Keratinocyte (primary cell): ENCODE results near the gene ATP2B1. TPM values are rescaled to one million over a fixed set of nuclear protein-coding genes. Genes with fewer than 3 reads are reported as not detected.

ENCODE experiments used
- DNase-seq: peaks from one replicate; pipeline ENCODE4 v3.0.0-alpha.2; 2011; ENCODE audit warnings: low read depth, missing footprints, low spot score
- FAIRE-seq: peaks from 2 replicates; lab custom pipeline; 2011; peaks lifted over from hg19 to GRCh38; lab: Jason Lieb, UNC
- H2AFZ ChIP-seq: 2 replicates; pipeline ENCODE4 v1.6.0; 2012; ENCODE audit warnings: low read length, control low read depth, inconsistent platforms; ENCODE audit not compliant: control insufficient read depth
- H3K27ac ChIP-seq: 2 replicates; pipeline ENCODE4 v1.5.1; 2011; ENCODE audit warnings: low read length; ENCODE audit not compliant: control insufficient read depth, insufficient read depth
- H3K27me3 ChIP-seq: 3 replicates; pipeline ENCODE4 v1.6.0; 2011; ENCODE audit warnings: low read length; ENCODE audit not compliant: control insufficient read depth, insufficient read depth; ENCODE audit errors: extremely low read depth
- H3K36me3 ChIP-seq, 2 experiments: 2 replicates in 1 of 2; 3 replicates in 1 of 2; pipeline ENCODE4 v1.5.1; 2011; ENCODE audit warnings: low read length in 2 of 2, mild to moderate bottlenecking in 1 of 2; ENCODE audit not compliant: control insufficient read depth in 2 of 2, insufficient read depth in 2 of 2; ENCODE audit errors: extremely low read depth in 1 of 2
- H3K4me1 ChIP-seq: 3 replicates; pipeline ENCODE4 v1.5.1; 2011; ENCODE audit warnings: low read length; ENCODE audit not compliant: control insufficient read depth, insufficient read depth; ENCODE audit errors: extremely low read depth
- H3K4me2 ChIP-seq: 3 replicates; pipeline ENCODE4 v1.6.0; 2011; ENCODE audit warnings: low read depth, low read length; ENCODE audit not compliant: control insufficient read depth, insufficient read depth; ENCODE audit errors: extremely low read depth
- H3K4me3 ChIP-seq, 3 experiments: fragments of 200-600 bp in 1 of 3; sonication (generic) in 1 of 3; 2 replicates in 2 of 3; 3 replicates in 1 of 3; pipeline ENCODE4 v1.5.1; 2011 to 2016; ENCODE audit warnings: low read length in 3 of 3, mild to moderate bottlenecking in 3 of 3, control low read depth in 2 of 3, inconsistent platforms in 1 of 3, low read depth in 1 of 3, mixed read lengths in 1 of 3, mixed run types in 1 of 3, moderate library complexity in 1 of 3; ENCODE audit not compliant: control insufficient read depth in 2 of 3, insufficient read depth in 2 of 3; ENCODE audit errors: extremely low read depth in 1 of 3
- H3K79me2 ChIP-seq: 2 replicates; pipeline ENCODE4 v1.6.0; 2012; ENCODE audit warnings: low read length; ENCODE audit not compliant: control insufficient read depth, insufficient read depth
- H3K9ac ChIP-seq: 3 replicates; pipeline ENCODE4 v1.6.0; 2011; ENCODE audit warnings: low read length; ENCODE audit not compliant: control insufficient read depth, insufficient read depth; ENCODE audit errors: extremely low read depth
- H3K9me1 ChIP-seq: 3 replicates; pipeline ENCODE4 v1.6.0; 2011; ENCODE audit warnings: low read length; ENCODE audit not compliant: control insufficient read depth, insufficient read depth; ENCODE audit errors: extremely low read depth
- H3K9me3 ChIP-seq: 2 replicates; pipeline ENCODE4 v1.5.1; 2012; ENCODE audit warnings: low read depth, low read length; ENCODE audit not compliant: control insufficient read depth
- H4K20me1 ChIP-seq: 3 replicates; pipeline ENCODE4 v1.6.0; 2011; ENCODE audit warnings: low read length; ENCODE audit not compliant: control insufficient read depth, insufficient read depth; ENCODE audit errors: extremely low read depth
- CTCF ChIP-seq, 3 experiments: IDR thresholded peaks in 1 of 3; conservative IDR thresholded peaks in 1 of 3; optimal IDR thresholded peaks in 1 of 3; 2 replicates in 2 of 3; 3 replicates in 1 of 3; pipeline versions ENCODE3 to v1.5.1; 2011; ENCODE audit warnings: low read length in 3 of 3, mild to moderate bottlenecking in 3 of 3, moderate library complexity in 2 of 3, control low read depth in 1 of 3, inconsistent platforms in 1 of 3; ENCODE audit not compliant: insufficient read depth in 2 of 3; ENCODE audit errors: extremely low read depth in 1 of 3
- EZH2 ChIP-seq: IDR thresholded peaks from one replicate; pipeline ENCODE4 v1.6.1; 2012; ENCODE audit warnings: inconsistent platforms, mild to moderate bottlenecking, low read length, moderate library complexity
- dilution Hi-C: fragments of 300-500 bp; cut with MboI; formaldehyde crosslinking; loops from one replicate; pipeline ENCODE4 v1.7.0; 2020; ENCODE audit warnings: low sequenced_read_pairs; ENCODE audit not compliant: extremely low pct_ligation_motif_present
- polyA plus RNA-seq, 5 experiments: library from polyadenylated mRNA; depleted of rRNA in 3 of 5; stranded (reverse) in 3 of 5; stranded (forward) in 1 of 5; unstranded in 1 of 5; fragments of >200 nt; gene quantifications; 1 replicate in 1 of 5; 2 replicates in 3 of 5; 3 replicates in 1 of 5; pipeline versions ENCODE4 v1.2.1 to v1.2.3, GENCODE V29; 2011 to 2012; ENCODE audit warnings: missing spikeins in 2 of 5, low read depth in 1 of 5, low replicate concordance in 1 of 5

The ATP2B1 gene
- polyA plus RNA-seq, 1 donor (not counting 4 experiments of a cell fraction or from before 2014, with no cell fraction given) = 24.6 TPM

DNA sequence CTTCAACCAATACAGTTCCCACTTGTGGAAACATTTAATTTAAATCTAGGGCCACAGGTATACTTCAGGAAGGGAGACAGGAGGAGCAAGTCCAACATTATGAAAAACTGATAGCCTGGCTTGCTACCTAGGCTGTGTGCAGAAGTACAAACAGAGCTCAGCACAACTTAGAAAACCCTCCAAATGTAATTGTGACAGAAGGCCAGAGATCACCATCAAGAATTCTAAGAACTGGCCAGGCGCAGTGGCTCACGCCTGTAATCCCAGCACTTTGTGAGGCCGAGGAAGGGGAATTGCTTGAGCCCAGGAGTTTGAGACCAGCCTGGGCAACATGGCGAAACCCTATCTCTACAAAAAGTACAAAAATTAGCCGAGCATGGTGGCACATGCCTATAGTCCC lies 14.1 kb downstream of the ATP2B1 start:
- FAIRE-seq = no peak

DNA sequence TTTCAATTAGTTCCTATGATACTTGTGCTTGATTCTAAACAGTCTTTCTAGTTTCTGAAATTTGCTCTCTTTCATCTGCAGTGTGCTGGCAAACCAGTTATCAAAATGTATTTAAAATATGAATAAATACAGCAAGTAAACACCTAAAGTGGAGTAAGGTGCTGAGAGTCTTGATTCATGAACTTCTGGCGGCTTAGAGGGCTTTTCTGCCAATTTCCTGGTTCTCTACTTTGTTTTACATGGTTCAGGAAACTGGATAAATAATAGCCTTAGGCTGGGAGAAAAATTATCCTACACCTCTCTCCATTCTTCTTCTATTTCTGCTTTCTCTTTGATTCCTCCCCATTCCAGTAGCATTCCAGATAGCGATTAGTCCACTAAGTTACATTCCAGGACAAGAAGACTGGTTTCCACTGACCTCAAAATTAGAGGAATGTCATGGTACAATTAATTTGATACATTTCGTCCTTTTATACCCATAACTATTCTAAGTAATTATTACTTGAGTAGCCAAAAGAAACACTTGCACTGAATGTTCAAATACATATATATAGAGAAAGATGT lies 14.9 kb downstream of the ATP2B1 start:
- H3K4me2 ChIP-seq = no peak overlapping the region
- H3K27me3 ChIP-seq = no peaks in the 10 kb centered on the region
- peaks cover 71% of the 10 kb centered on the region for H3K79me2 ChIP-seq
- no peak overlapping the region for H2AFZ ChIP-seq
- H3K27ac ChIP-seq = no peak overlapping the region
- DNase-seq (no peak), FAIRE-seq (no peak)
- peaks cover 2% of the 10 kb centered on the region for H4K20me1 ChIP-seq
- H3K9ac ChIP-seq = no peak overlapping the region
- no peak overlapping the region for H3K4me3 ChIP-seq
- no peaks in the 10 kb centered on the region for H3K9me3 ChIP-seq
- no peak for TF ChIP-seq CTCF (optimal IDR thresholded peaks at IDR 0.05 in 1 of 3, IDR thresholded peaks at IDR 0.05 in 1 of 3, conservative IDR thresholded peaks at IDR 0.05 in 1 of 3; ENCODE audit: extremely low read depth in 1 of 3, insufficient read depth in 2 of 3, low read length in 3 of 3)
- TF ChIP-seq EZH2 = no peak
- peaks cover 0 to 2% of the 10 kb centered on the region in 2 experiments for H3K36me3 ChIP-seq
- no peaks in the 10 kb centered on the region for H3K9me1 ChIP-seq
- H3K4me1 ChIP-seq = peaks cover 3% of the 10 kb centered on the region
- dilution Hi-C loops = no loop called here

More for the DNA sequence above, 14.1 kb downstream of the ATP2B1 start:
- H4K20me1 ChIP-seq = peaks cover 2% of the 10 kb centered on the region
- H3K4me3 ChIP-seq = no peak overlapping the region
- peaks cover 70% of the 10 kb centered on the region for H3K79me2 ChIP-seq
- H3K27ac ChIP-seq = no peak overlapping the region
- H3K9me3 ChIP-seq = no peaks in the 10 kb centered on the region
- DNase-seq = no peak
- H3K27me3 ChIP-seq = no peaks in the 10 kb centered on the region
- TF ChIP-seq EZH2 (no peak), CTCF (optimal IDR thresholded peaks at IDR 0.05 in 1 of 3, IDR thresholded peaks at IDR 0.05 in 1 of 3, conservative IDR thresholded peaks at IDR 0.05 in 1 of 3; ENCODE audit: extremely low read depth in 1 of 3, insufficient read depth in 2 of 3, low read length in 3 of 3) (no peak)
- no peak overlapping the region for H2AFZ ChIP-seq
- H3K4me1 ChIP-seq = peaks cover 3% of the 10 kb centered on the region
- H3K36me3 ChIP-seq = peaks cover 0 to 4% of the 10 kb centered on the region in 2 experiments
- no peak overlapping the region for H3K9ac ChIP-seq
- no peaks in the 10 kb centered on the region for H3K9me1 ChIP-seq
- dilution Hi-C loops = no loop called here
- no peak overlapping the region for H3K4me2 ChIP-seq
